GM12875 (cell line): ENCODE results near the gene SUGT1.
"Not testable (repeated sequence)": the region's sequence is repeated elsewhere in the genome, so short reads cannot be mapped to it uniquely, and the experiment has no call there.

Experiments used
- H3K4me3 ChIP-seq: one replicate; pipeline ENCODE4 v1.5.1; 2011; ENCODE audit warnings: low read depth, low read length, control low read depth
- CTCF ChIP-seq: IDR thresholded peaks from 2 replicates; pipeline ENCODE4 v1.5.1; 2011; ENCODE audit warnings: low read depth, mild to moderate bottlenecking, control low read depth, inconsistent platforms, low read length, moderate library complexity, borderline replicate concordance; ENCODE audit not compliant: insufficient read depth

Gene SUGT1

DNA sequence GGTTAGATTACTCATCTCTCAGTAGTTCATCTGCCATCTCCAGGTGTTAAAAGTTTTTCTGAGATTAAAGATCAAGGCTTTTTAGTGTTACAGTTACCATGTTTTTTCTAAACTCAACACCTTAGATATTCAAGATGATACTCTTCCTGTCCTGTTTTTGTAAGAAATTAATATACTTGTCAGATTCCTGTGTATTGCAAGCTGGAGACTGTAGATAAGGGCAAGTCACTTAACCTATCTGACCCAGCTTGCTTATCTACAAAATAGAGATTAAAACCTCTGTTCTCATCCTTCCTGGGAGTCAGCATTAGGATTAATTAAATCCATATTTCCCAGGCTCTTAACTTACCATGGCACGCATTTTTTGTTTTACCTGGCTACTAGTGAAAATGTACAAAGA, 25.2 kb downstream of the SUGT1 start:
- no peak for TF ChIP-seq CTCF
- no peak overlapping the region for H3K4me3 ChIP-seq

DNA sequence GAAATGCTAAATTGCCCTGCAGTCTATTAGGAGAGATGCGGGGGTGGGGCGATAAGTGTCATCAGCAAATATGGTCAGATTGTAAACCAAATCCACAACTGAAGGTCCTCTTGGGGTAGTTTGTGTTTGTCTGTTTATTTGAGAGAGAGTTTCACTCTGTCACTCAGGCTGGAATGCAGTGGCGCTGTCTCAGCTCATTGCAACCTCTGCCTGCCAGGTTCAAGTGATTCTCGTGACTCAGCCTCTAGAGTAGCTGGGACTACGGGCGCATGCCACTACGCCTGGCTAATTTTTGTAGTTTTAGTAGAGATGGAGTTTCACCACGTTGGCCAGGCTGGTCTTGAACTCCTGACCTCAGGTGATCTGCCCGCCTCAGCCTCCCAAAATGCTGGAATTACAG, 33.2 kb downstream of the SUGT1 start:
- H3K4me3 ChIP-seq = not testable (repeated sequence)

DNA sequence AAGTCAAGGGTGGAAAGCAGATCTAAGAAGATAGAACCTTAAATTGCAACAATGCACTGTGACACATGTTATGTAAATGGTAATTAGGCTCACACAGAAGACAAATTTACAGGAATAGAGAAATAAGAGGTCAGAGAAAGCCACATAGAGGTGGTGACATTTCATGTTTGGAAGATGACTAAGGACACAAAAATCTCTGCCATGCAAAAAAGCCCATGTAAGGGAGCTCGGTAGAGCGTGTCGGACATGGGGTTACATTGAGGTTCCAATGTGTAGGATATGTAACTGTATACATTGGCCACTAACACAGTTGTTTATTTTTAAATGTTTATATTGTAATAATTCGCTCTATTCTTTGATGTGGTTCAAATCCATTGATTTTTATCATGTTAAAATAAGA, 33.7 kb downstream of the SUGT1 start:
- H3K4me3 ChIP-seq = no peak overlapping the region
- TF ChIP-seq CTCF = no peak

GRCh38 chr13:52695856-52696255, 43.2 kb downstream of the SUGT1 start:
- TF ChIP-seq CTCF = no peak
- no peak overlapping the region for H3K4me3 ChIP-seq

- TF ChIP-seq CTCF = no peak
- no peak overlapping the region for H3K4me3 ChIP-seq
Observed at GRCh38 chr13:52696566-52696965, 43.9 kb downstream of the SUGT1 start.

- no peak for TF ChIP-seq CTCF
- H3K4me3 ChIP-seq = no peak overlapping the region
Observed at GRCh38 chr13:52701728-52702465, 49.3 kb downstream of the SUGT1 start.

- TF ChIP-seq CTCF = no peak
- no peak overlapping the region for H3K4me3 ChIP-seq
Observed at GRCh38 chr13:52703482-52703881, 50.8 kb downstream of the SUGT1 start.
